Midbrain (tissue), 1 donor: ENCODE results near the gene DPPA3.
"Not testable (repeated sequence)": the region's sequence is repeated elsewhere in the genome, so short reads cannot be mapped to it uniquely, and the experiment has no call there.

ENCODE experiments used
- DNase-seq: peaks from one replicate; lab custom pipeline; 2025; lab: John Stamatoyannopoulos, UW

Gene DPPA3

GRCh38 chr12:7730984-7731383, 19.8 kb downstream of the DPPA3 start:
- not testable (repeated sequence) for DNase-seq

GRCh38 chr12:7731486-7731885, 20.3 kb downstream of the DPPA3 start:
- no peak for DNase-seq

GRCh38 chr12:7732993-7733392, 21.8 kb downstream of the DPPA3 start:
- DNase-seq = no peak

GRCh38 chr12:7747246-7747645, 36.0 kb downstream of the DPPA3 start, which contains the start of gene CLEC4C:
Gene CLEC4C, minus strand, starts transcription at chr12:7747375. Its CDS starts 27 bp downstream, at chr12:7747348.
- DNase-seq = no peak

GRCh38 chr12:7748852-7749251, 37.6 kb downstream of the DPPA3 start:
- DNase-seq = no peak

- DNase-seq = no peak
Observed at GRCh38 chr12:7749442-7749841, 38.2 kb downstream of the DPPA3 start.

GRCh38 chr12:7750350-7750749, 39.1 kb downstream of the DPPA3 start:
- no peak for DNase-seq

- no peak for DNase-seq
Observed at GRCh38 chr12:7751394-7751793, 40.2 kb downstream of the DPPA3 start.

GRCh38 chr12:7751941-7752922, 41.0 kb downstream of the DPPA3 start:
- not testable (repeated sequence) for DNase-seq

- not testable (repeated sequence) for DNase-seq
Observed at GRCh38 chr12:7755668-7756067, 44.4 kb downstream of the DPPA3 start.

- no peak for DNase-seq
Observed at GRCh38 chr12:7756993-7757392, 45.8 kb downstream of the DPPA3 start.

- peak; percentile 3 for DNase-seq
Observed at GRCh38 chr12:7758766-7759140, 47.5 kb downstream of the DPPA3 start.
